Measurements from ENCODE around the gene LZTS3.

- no peak for TF ChIP-seq CTCF (IDR thresholded peaks at IDR 0.05)
- no peak for TF ChIP-seq POLR2A (IDR thresholded peaks at IDR 0.05)
- TF ChIP-seq POLR2AphosphoS5 (IDR thresholded peaks at IDR 0.05) = no peak
Observed at GRCh38 chr20:3129094-3129493, 44.3 kb downstream of the LZTS3 start.
